Stimulated activated CD4-positive, alpha-beta T cell treated with anti-CD3 and anti-CD28 coated beads, Interleukin-2, amount 100 ng/mL, for 4 hours (primary cell): ENCODE measurements around the gene MCM7.

ENCODE experiments used
- DNase-seq: peaks from one replicate; pipeline ENCODE4 v3.0.0-alpha.2; 2020; ENCODE audit warnings: low read depth

MCM7 gene

DNA sequence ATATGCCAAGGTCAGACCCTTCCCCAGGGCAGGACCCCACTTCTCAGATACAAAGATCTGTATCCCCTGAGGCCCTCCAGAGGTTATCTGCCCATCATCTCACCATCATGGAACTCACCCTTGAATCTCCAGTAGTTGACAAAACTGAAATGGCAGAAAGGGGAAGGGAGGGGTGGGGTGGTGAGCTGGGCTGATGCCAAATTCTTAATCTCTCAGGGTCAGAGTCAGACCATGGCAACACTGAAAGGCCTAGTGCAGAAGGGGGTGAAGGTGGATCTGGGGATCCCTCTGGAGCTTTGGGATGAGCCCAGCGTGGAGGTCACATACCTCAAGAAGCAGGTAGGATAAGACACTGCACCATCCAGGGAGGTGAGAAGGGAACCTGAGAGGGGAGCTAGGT, 21.4 kb upstream of the MCM7 start:
- DNase-seq = no peak

GRCh38 chr7:100122067-100122466, 20.9 kb upstream of the MCM7 start:
- DNase-seq = no peak

GRCh38 chr7:100120733-100121036, 19.5 kb upstream of the MCM7 start:
- no peak for DNase-seq

- peak; percentile 44 for DNase-seq
These were observed 19.0 kb upstream of the MCM7 start for GRCh38 chr7:100119970-100120732.

DNA sequence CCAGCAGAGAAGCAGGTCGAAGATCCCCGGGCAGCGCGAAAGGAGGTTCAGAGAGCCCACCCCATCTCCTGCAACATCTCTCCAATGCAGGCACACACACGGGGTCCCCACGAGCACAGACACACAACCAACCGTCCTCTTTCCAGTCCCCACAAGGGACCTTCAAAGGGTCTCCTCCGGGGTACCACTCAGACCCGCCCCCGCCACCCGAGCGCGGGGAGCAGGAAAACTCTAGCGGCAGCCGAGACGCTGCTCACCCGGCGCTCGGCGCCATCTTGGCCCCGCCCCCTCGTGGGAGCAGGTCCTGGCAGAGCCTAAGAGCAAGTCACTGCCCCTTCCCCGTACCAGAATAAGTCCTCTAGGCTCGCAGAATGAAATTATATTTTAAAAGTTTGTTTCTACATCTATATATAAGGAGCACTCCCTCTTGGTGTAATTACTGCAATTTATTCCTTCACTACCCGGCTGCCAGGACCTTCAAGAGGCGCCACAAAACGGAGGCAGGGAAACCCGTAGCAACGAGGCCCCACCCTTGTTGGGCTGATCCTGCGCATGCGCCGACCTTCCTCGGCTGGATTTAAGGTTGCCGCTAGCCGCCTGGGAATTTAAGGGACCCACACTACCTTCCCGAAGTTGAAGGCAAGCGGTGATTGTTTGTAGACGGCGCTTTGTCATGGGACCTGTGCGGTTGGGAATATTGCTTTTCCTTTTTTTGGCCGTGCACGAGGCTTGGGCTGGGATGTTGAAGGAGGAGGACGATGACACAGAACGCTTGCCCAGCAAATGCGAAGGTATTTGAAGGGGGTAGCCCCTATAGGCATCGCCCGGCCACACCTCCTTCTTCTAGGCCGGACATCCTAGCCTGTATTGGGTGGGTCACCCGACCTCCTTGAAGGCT, 18.1 kb upstream of the MCM7 start, which contains the start of the genes CNPY4 and TAF6:
TSS of gene CNPY4 (plus strand) at position 563 of the 898 bp plus-strand sequence. CDS start at position 674, 111 bp downstream.
TSS of gene TAF6 (minus strand) at position 287 of the 898 bp plus-strand sequence. CDS start 5,149 bp downstream, outside the sequence.
- peak; percentile 92 for DNase-seq

DNA sequence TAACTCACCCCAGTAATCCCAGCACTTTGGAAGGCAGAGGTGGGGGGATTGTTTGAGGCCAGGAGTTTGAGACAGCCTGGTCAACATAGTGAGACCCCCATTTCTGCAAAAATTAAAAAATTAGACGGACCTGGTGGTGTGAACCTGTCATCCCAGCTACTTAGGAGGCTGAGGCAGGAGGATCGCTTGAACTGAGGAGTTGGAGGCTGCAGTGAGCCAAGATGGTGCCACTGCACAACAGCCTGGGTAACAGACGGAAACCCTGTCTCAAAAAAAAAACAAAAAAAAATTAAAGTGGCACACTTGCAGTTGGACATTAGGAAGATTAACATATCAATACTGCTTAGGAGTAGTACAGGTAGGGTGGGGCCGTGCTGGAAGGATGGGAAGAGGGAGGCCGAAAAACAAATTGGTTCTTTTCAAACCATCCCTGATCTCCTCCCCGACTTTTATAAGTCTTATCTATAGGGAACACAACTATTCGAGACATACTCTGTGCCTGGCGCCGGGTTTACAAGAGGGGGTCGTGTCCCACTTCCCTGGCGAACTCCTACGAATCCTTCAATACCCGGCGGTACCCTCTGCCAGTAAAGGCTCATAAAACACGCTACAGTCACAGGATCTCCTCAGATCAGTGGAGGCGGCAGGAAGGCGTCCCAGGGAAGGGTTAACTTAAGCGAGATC, 17.3 kb upstream of the MCM7 start:
- no peak for DNase-seq

DNA sequence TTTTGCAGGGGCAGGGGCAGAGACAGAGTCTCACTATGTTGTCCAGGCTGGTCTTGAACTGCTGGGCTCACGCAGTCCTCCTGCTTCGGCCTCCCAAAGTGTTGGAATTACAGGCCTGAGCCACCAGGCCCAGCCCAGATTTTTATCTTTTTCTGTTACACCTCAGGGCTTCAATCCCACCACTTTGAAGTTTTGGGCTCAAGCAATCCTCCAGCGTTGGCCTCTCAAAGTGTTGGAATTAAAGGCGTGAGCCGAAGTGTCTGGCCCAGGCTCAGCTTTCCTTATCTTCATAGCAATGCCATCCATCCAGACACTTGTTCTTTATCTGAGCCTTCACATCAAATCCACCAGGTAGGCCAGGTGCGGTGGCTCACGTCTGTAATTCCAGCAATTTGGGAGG, 13.8 kb upstream of the MCM7 start:
- DNase-seq = no peak

- no peak for DNase-seq
These were observed 10.7 kb upstream of the MCM7 start for GRCh38 chr7:100111914-100112313.

- DNase-seq = no peak
These were observed 10.0 kb upstream of the MCM7 start for GRCh38 chr7:100111156-100111555.

GRCh38 chr7:100109521-100110163, 8.4 kb upstream of the MCM7 start:
- DNase-seq = no peak

DNA sequence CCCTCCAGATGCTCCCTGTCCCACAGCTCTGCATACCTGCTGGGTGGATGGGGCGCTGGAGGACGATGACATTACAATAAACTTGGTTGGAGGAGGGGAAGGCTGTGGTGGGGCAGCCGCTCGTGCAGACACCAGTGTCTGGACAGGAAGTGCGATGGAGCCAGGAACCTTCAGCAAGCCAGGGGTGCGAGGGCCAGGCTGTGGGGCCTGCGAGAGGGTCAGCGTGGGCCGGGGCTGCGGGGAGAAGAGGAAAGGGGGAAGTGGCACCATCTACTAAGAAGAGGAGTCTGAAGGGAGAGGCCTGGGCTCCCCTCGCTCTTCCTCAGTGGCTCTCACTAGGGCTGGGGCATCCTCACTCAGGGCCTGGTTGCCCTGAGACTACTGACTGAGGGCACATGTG, 6.7 kb upstream of the MCM7 start:
- DNase-seq = no peak

GRCh38 chr7:100107125-100107737, 6.0 kb upstream of the MCM7 start:
- DNase-seq = no peak

DNA sequence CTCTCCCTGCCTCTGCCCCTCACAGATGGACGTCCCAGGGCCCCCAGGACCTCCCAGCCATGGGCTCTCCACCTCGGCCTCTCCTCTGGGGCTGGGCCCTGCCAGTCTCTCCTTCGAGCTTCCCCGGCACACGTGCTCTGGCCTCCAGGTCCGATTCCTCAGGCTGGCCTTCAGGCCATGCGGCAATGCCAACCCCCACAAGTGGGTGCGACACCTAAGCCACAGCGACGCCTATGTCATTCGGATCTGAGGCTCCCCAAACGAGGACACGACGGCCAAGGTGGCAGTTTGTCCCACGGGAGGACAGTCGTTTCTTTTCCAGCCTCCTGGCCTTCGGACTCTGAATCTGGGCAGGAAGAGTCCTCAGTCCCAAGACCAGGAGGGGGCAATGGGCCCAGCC, 5.4 kb upstream of the MCM7 start:
- no peak for DNase-seq

GRCh38 chr7:100105534-100105933, 4.3 kb upstream of the MCM7 start:
- DNase-seq = no peak

GRCh38 chr7:100102950-100103840, 2.0 kb upstream of the MCM7 start:
- no peak for DNase-seq

- DNase-seq = peak; percentile 79
These were observed 679 bp downstream of the MCM7 start for GRCh38 chr7:100100420-100101015.

DNA sequence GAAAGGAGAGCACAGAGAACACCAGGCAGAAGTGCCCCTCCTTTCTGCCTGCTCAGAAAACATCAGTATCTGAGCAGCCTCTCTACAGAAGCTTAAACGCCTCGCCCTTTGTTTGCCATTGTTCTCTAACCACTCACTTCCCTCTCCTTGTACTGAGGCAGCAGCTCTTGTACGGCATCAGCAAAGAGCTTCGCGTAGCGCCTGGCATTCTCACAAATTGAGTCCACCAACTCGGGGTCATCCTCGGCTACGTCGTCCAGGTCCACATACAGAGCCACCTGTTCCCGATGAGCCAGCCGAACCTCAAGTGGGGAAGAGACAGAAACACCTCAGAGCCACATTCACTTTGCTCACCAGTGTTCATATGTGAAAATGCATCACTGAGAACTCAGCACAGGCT, 1.7 kb downstream of the MCM7 start:
- no peak for DNase-seq

- DNase-seq = no peak
These were observed 2.3 kb downstream of the MCM7 start for GRCh38 chr7:100098913-100099312.

DNA sequence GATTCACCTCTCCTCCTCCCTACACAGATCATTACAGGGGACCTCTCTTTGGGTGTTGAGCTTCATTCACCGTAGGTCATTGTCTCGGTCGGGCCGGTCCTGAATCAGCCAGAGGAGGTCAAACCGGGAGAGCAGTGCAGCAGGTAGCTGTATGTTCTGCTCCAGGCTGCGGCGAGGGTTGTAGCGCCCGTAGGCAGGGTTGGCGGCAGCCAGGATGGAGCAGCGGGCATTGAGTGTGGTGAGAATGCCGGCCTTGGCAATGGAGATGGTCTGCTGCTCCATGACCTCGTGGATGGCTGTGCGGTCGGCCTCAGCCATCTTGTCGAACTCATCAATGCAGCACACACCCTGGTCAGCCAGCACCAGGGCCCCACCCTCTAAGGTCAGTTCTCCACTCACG, 5.5 kb downstream of the MCM7 start:
- DNase-seq = no peak

GRCh38 chr7:100095289-100095688, 5.9 kb downstream of the MCM7 start:
- DNase-seq = no peak
